GM12874 (cell line): ENCODE results near the gene HOXB6.

Source experiments
- CTCF ChIP-seq: IDR thresholded peaks from 2 replicates; pipeline ENCODE4 v1.5.1; 2011; ENCODE audit warnings: low read depth, mild to moderate bottlenecking, control low read depth, low read length, moderate library complexity; ENCODE audit not compliant: insufficient read depth

Gene HOXB6

GRCh38 chr17:48575066-48575582, 29.7 kb downstream of the HOXB6 start:
- no peak for TF ChIP-seq CTCF

GRCh38 chr17:48574505-48575065, 30.2 kb downstream of the HOXB6 start:
- no peak for TF ChIP-seq CTCF

GRCh38 chr17:48571826-48572417, 32.9 kb downstream of the HOXB6 start:
- TF ChIP-seq CTCF, result no peak

- TF ChIP-seq CTCF, result no peak
Observed at GRCh38 chr17:48571024-48571818, 33.6 kb downstream of the HOXB6 start.

- TF ChIP-seq CTCF, result no peak
Observed at GRCh38 chr17:48570325-48571023, 34.3 kb downstream of the HOXB6 start.

GRCh38 chr17:48569674-48570324, 35.0 kb downstream of the HOXB6 start:
- TF ChIP-seq CTCF, result no peak

GRCh38 chr17:48569240-48569582, 35.6 kb downstream of the HOXB6 start:
- no peak for TF ChIP-seq CTCF
